Transverse colon (tissue), 4 donors: ENCODE results near the gene XRCC2. TPM values are rescaled to one million over a fixed set of nuclear protein-coding genes. Genes with fewer than 3 reads are reported as not detected.

Experiments used
- DNase-seq: peaks from one replicate; pipeline ENCODE4 v3.0.0-alpha.2; 2019
- H3K27ac ChIP-seq, 4 donors: fragments of 200-600 bp; sonication (generic); 2 replicates each; pipeline ENCODE4 v1.5.1; 2016 to 2018; ENCODE audit warnings: inconsistent platforms in 4 of 4
- H3K27me3 ChIP-seq: fragments of 200-600 bp; sonication (generic); 2 replicates; pipeline ENCODE4 v1.5.1; 2017; ENCODE audit warnings: inconsistent platforms
- H3K36me3 ChIP-seq, 4 donors: fragments of 200-600 bp; sonication (generic); 2 replicates each; pipeline ENCODE4 v1.5.1; 2017 to 2019; ENCODE audit warnings: inconsistent platforms in 4 of 4
- H3K4me1 ChIP-seq, 4 donors: fragments of 200-600 bp; sonication (generic); 2 replicates each; pipeline ENCODE4 v1.5.1; 2017 to 2020; ENCODE audit warnings: inconsistent platforms in 4 of 4
- H3K4me3 ChIP-seq, 4 donors: fragments of 200-600 bp; sonication (generic); 1 replicate in 1 of 4; 2 replicates in 3 of 4; pipeline versions ENCODE4 v1.5.1 to v1.6.1; 2017 to 2019; ENCODE audit warnings: inconsistent platforms in 4 of 4
- H3K9me3 ChIP-seq, 2 donors: fragments of 200-600 bp; sonication (generic); 2 replicates each; pipeline ENCODE4 v1.5.1; 2017 to 2019; ENCODE audit warnings: inconsistent platforms in 2 of 2
- EP300 ChIP-seq: sonication (generic); formaldehyde crosslinking; IDR thresholded peaks from one replicate; pipeline ENCODE4 v1.6.1; 2017; ENCODE audit warnings: antibody characterized with exemption, low read depth
- POLR2A ChIP-seq: fragments of 450-650 bp; IDR thresholded peaks from one replicate; pipeline ENCODE4 v1.6.1; 2016; ENCODE audit warnings: antibody characterized with exemption, mild to moderate bottlenecking, moderate library complexity
- POLR2AphosphoS5 ChIP-seq, 3 donors: sonication (generic); formaldehyde crosslinking; IDR thresholded peaks; one replicate each; pipeline ENCODE4 v1.6.1; 2016; ENCODE audit warnings: antibody characterized with exemption in 3 of 3
- WGBS, 2 donors: methylation state at CpG; one replicate each; pipeline ENCODE4 v1.1.5; 2018; ENCODE audit warnings: low coverage in 1 of 2; 5-methylcytosine and 5-hydroxymethylcytosine counted together
- in situ Hi-C, 4 donors: fragments of 200-750 bp; cut with MboI; loops; one replicate each; pipeline versions ENCODE4 v1.15.0 to v1.15.1; 2017; ENCODE audit warnings: low sequenced_read_pairs in 3 of 4, low pct_ligation_motif_present in 1 of 4, low pct_unique_long_range_greater_than_20kb in 1 of 4
- intact Hi-C: fragments of 100-400 bp; cut with DNase I; formaldehyde crosslinking; loops from one replicate; pipeline ENCODE4 v1.15.1; 2023; ENCODE audit warnings: low total_unique reads
- total RNA-seq, 4 donors: library from RNA; depleted of rRNA; stranded (reverse); fragments of >200 nt; gene quantifications; one replicate each; pipeline ENCODE4 v1.1.0, GENCODE V29; 2016
- TF ChIP-seq, protein P1 (sequence below), 5 experiments: fragments of 200-600 bp in 3 of 5; fragments of 450-650 bp in 2 of 5; sonication (generic) in 3 of 5; IDR thresholded peaks; 1 replicate in 2 of 5; 2 replicates in 3 of 5; pipeline ENCODE4 v1.5.1; 2016 to 2017; ENCODE audit warnings: antibody characterized with exemption in 5 of 5, inconsistent platforms in 3 of 5, mild to moderate bottlenecking in 2 of 5, moderate library complexity in 1 of 5

Gene XRCC2
- total RNA-seq, 4 donors from 2014 or later = 0.55 to 14.5 (median 0.79) TPM; not detected in 1

DNA sequence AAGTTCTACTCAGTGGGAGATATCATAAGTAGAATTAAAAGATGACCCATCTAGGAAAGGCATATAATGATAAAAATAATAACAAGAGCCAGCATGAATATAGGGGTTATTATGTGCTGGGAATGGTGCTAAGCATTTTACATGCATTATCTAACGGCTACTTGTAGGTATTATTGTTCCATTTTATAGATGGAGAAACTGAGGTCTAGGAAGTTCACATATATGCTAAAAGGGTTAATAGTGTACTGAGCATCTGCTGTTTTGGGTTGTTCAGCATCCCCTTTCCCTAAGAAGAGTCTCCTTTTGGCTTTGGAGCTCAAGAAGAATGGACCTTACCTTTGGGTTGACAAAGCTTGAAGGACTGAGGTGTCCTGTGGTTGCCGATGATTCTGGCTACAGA is 68.9 kb downstream of the XRCC2 start:
- no peaks in the 10 kb centered on the region for H3K36me3 ChIP-seq
- TF ChIP-seq POLR2A (no peak), POLR2AphosphoS5 (IDR thresholded peaks at IDR 0.05) (no peak), EP300 (no peak)
- TF ChIP-seq, protein P1, sequence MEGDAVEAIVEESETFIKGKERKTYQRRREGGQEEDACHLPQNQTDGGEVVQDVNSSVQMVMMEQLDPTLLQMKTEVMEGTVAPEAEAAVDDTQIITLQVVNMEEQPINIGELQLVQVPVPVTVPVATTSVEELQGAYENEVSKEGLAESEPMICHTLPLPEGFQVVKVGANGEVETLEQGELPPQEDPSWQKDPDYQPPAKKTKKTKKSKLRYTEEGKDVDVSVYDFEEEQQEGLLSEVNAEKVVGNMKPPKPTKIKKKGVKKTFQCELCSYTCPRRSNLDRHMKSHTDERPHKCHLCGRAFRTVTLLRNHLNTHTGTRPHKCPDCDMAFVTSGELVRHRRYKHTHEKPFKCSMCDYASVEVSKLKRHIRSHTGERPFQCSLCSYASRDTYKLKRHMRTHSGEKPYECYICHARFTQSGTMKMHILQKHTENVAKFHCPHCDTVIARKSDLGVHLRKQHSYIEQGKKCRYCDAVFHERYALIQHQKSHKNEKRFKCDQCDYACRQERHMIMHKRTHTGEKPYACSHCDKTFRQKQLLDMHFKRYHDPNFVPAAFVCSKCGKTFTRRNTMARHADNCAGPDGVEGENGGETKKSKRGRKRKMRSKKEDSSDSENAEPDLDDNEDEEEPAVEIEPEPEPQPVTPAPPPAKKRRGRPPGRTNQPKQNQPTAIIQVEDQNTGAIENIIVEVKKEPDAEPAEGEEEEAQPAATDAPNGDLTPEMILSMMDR (IDR thresholded peaks at IDR 0.05) = no peak
- no peak for DNase-seq
- no peak overlapping the region for H3K27ac ChIP-seq
- in situ Hi-C loops (no loop called here), intact Hi-C loops (no loop called here)
- no peaks in the 10 kb centered on the region for H3K4me1 ChIP-seq
- H3K27me3 ChIP-seq = no peaks in the 10 kb centered on the region
- H3K4me3 ChIP-seq = no peak overlapping the region
- H3K9me3 ChIP-seq = no peaks in the 10 kb centered on the region
- WGBS, 2 donors = 90 to 96% methylated on average over 2 of the region's 2 CpGs

DNA sequence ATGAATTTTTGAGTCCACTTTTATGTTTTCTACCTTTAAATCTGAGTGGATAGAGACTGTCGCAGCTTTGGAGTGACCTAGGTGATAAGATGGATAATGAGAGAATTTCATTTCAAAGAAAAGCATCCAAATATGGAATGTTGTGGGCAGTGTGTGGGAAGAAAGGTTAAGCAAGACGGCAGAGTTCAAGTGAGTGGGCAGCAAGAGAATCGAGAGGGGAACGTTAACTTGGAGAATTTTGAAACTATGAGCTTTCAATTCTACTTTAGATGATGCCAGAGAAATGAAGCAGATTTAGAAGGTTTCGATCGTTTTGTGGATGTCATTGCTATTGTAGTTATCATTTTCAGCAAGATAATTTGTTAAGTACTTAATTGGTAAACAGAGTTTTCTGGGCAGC is 73.0 kb downstream of the XRCC2 start:
- Histone ChIP-seq H3K27ac (no peak overlapping the region), H3K4me3 (no peak overlapping the region), H3K27me3 (no peaks in the 10 kb centered on the region), H3K4me1 (no peaks in the 10 kb centered on the region), H3K9me3 (no peaks in the 10 kb centered on the region), H3K36me3 (no peaks in the 10 kb centered on the region)
- intact Hi-C loops (no loop called here), in situ Hi-C loops (no loop called here)
- DNase-seq = no peak
- TF ChIP-seq, protein P1 (IDR thresholded peaks at IDR 0.05) = no peak
- TF ChIP-seq POLR2AphosphoS5 (IDR thresholded peaks at IDR 0.05) (no peak), EP300 (no peak), POLR2A (no peak)
- 64 to 82% methylated on average over 3 to 6 of the region's 6 CpGs for WGBS, 2 donors

DNA sequence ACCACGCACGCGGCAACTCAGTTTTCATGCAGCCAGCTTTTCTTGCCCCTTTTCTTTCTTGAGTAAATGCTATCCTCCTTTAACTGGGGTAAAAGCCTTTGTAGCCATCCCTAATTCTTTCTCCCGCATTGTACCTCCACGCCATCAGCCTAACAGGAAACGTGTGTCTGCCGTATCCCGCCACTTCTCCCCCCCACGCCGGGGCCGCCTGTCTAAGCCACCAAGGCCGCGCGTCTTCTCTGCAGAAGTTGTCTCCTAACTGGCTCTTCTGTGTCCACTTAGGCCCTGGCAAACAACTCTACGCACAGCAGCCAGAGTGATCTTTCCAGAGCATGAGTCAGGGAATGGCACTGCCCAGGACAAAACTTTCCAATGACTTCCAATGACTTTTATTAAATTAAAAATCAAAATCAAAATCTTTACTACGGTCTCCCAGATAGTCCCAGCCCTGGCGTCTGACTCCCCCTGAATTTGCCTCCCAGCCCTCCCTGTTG is 74.6 kb downstream of the XRCC2 start:
- TF ChIP-seq, protein P1 (IDR thresholded peaks at IDR 0.05) = no peak
- no peak for DNase-seq
- in situ Hi-C loops (no loop called here), intact Hi-C loops (no loop called here)
- Histone ChIP-seq H3K27ac (no peak overlapping the region), H3K4me3 (no peak overlapping the region), H3K27me3 (no peaks in the 10 kb centered on the region), H3K4me1 (no peaks in the 10 kb centered on the region), H3K9me3 (no peaks in the 10 kb centered on the region), H3K36me3 (no peaks in the 10 kb centered on the region)
- WGBS, 2 donors = 92 to 99% methylated on average over 12 to 17 of the region's 17 CpGs

DNA sequence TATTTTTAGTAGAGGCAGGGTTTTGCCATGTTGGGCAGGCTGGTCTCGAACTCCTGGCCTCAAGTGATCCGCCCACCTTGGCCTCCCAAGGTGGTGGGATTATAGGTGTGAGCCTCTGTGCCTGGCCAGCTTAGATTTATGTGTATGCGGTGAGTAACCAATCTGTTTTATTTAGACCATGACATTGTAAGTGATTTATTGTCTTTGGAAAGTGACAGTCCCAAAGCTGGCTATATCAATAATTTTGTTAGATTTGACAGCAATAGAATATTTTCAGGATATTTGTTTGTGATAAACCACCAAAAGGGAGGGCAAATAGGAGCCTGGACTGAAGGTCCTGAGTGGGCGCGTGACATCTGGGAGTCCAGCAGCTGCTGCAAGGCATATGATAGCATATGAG is 75.7 kb downstream of the XRCC2 start:
- intact Hi-C loops = no loop called here
- WGBS, 2 donors = 94 to 97% methylated on average over 3 to 5 of the region's 5 CpGs
- no peaks in the 10 kb centered on the region for H3K4me1 ChIP-seq
- DNase-seq = no peak
- no peak overlapping the region for H3K27ac ChIP-seq
- H3K4me3 ChIP-seq = no peak overlapping the region
- TF ChIP-seq POLR2A (no peak), POLR2AphosphoS5 (IDR thresholded peaks at IDR 0.05) (no peak), EP300 (no peak)
- TF ChIP-seq, protein P1 (IDR thresholded peaks at IDR 0.05) = no peak
- in situ Hi-C loops = no loop called here
- H3K36me3 ChIP-seq = no peaks in the 10 kb centered on the region
- H3K9me3 ChIP-seq = no peaks in the 10 kb centered on the region
- no peaks in the 10 kb centered on the region for H3K27me3 ChIP-seq
